H1 (cell line): ENCODE results near the gene ANKRD27. TPM values are rescaled to one million over a fixed set of nuclear protein-coding genes. Genes with fewer than 3 reads are reported as not detected.

ENCODE experiments used
- BRCA1 ChIP-seq: IDR thresholded peaks from 2 replicates; pipeline ENCODE4 v1.6.1; 2012; ENCODE audit warnings: low read depth, low read length, improper control_type of control experiment
- FOSL1 ChIP-seq: IDR thresholded peaks from 2 replicates; pipeline ENCODE4 v1.6.1; 2011; ENCODE audit warnings: mild to moderate bottlenecking, low read depth, low read length, moderate library complexity; ENCODE audit not compliant: insufficient read depth
- GABPA ChIP-seq: IDR thresholded peaks from 2 replicates; pipeline ENCODE4 v1.6.1; 2011; ENCODE audit warnings: mild to moderate bottlenecking, low read length, moderate library complexity, borderline replicate concordance; ENCODE audit not compliant: insufficient read depth
- GTF2F1 ChIP-seq: IDR thresholded peaks from 2 replicates; pipeline ENCODE4 v1.6.1; 2012; ENCODE audit warnings: low read depth, low read length, improper control_type of control experiment, borderline replicate concordance
- JUN ChIP-seq: IDR thresholded peaks from 2 replicates; pipeline ENCODE4 v1.6.1; 2011; ENCODE audit warnings: low read depth, mild to moderate bottlenecking, improper control_type of control experiment, low read length
- JUND ChIP-seq: IDR thresholded peaks from 2 replicates; pipeline ENCODE4 v1.6.1; 2011; ENCODE audit warnings: mild to moderate bottlenecking, improper control_type of control experiment, low read length
- POLR2A ChIP-seq, 2 experiments: IDR thresholded peaks; 1 replicate in 1 of 2; 2 replicates in 1 of 2; pipeline ENCODE4 v1.6.1; 2011; ENCODE audit warnings: low read depth in 2 of 2, low read length in 2 of 2, mild to moderate bottlenecking in 2 of 2; ENCODE audit errors: control extremely low read depth in 1 of 2
- POLR2AphosphoS5 ChIP-seq: IDR thresholded peaks from 2 replicates; pipeline ENCODE4 v1.6.1; 2011; ENCODE audit warnings: low read depth, low read length
- RBBP5 ChIP-seq: IDR thresholded peaks from 2 replicates; pipeline ENCODE4 v1.7.1; 2012; ENCODE audit warnings: low read depth, mild to moderate bottlenecking, inconsistent platforms, low read length, moderate library complexity, borderline replicate concordance
- SIX5 ChIP-seq: IDR thresholded peaks from 2 replicates; pipeline ENCODE4 v1.6.1; 2011; ENCODE audit warnings: mild to moderate bottlenecking, low read depth, low read length
- SP2 ChIP-seq: IDR thresholded peaks from 2 replicates; pipeline ENCODE4 v1.6.1; 2012; ENCODE audit warnings: mild to moderate bottlenecking, low read length, inconsistent platforms
- SP4 ChIP-seq: IDR thresholded peaks from 2 replicates; pipeline ENCODE4 v1.6.1; 2012; ENCODE audit warnings: low read length, inconsistent platforms
- polyA plus RNA-seq, 7 experiments: library from polyadenylated mRNA; depleted of rRNA in 3 of 7; stranded (reverse) in 5 of 7; unstranded in 2 of 7; fragments of >200 nt in 5 of 7; fragments of 200-250 nt in 2 of 7; gene quantifications; 1 replicate in 5 of 7; 2 replicates in 1 of 7; 4 replicates in 1 of 7; pipeline versions ENCODE4 v1.2.1 to v1.2.3, GENCODE V29; 2011 to 2013; ENCODE audit warnings: missing spikeins in 2 of 7, mixed read lengths in 2 of 7
- total RNA-seq: library from RNA; stranded (reverse); fragmentation: NEBNext Ultra II Directional; extraction: Animal tissue kit (Norgen Biotek cat#: 25700); gene quantifications from 2 replicates; pipeline ENCODE4 v1.2.1, GENCODE V29; 2021
- TF ChIP-seq, protein P1 (sequence below): fragments of 300-600 bp; sonication (generic); IDR thresholded peaks from 2 replicates; pipeline ENCODE4 v1.7.1; 2012; ENCODE audit warnings: low read length, moderate library complexity, mild to moderate bottlenecking, inconsistent platforms; ENCODE audit not compliant: insufficient replicate concordance
- TF ChIP-seq, protein P2 (sequence below): IDR thresholded peaks from 2 replicates; pipeline ENCODE4 v1.6.1; 2012; ENCODE audit warnings: inconsistent platforms

ANKRD27 gene
- total and polyA plus RNA-seq, 2 of the 8 experiments (the other 6 are each of a cell fraction or from before 2014, with no cell fraction given): 27.9 to 55.7 TPM

GRCh38 chr19:32718286-32718685 lies 43.3 kb upstream of the ANKRD27 start (continued):
- TF ChIP-seq, protein P1, sequence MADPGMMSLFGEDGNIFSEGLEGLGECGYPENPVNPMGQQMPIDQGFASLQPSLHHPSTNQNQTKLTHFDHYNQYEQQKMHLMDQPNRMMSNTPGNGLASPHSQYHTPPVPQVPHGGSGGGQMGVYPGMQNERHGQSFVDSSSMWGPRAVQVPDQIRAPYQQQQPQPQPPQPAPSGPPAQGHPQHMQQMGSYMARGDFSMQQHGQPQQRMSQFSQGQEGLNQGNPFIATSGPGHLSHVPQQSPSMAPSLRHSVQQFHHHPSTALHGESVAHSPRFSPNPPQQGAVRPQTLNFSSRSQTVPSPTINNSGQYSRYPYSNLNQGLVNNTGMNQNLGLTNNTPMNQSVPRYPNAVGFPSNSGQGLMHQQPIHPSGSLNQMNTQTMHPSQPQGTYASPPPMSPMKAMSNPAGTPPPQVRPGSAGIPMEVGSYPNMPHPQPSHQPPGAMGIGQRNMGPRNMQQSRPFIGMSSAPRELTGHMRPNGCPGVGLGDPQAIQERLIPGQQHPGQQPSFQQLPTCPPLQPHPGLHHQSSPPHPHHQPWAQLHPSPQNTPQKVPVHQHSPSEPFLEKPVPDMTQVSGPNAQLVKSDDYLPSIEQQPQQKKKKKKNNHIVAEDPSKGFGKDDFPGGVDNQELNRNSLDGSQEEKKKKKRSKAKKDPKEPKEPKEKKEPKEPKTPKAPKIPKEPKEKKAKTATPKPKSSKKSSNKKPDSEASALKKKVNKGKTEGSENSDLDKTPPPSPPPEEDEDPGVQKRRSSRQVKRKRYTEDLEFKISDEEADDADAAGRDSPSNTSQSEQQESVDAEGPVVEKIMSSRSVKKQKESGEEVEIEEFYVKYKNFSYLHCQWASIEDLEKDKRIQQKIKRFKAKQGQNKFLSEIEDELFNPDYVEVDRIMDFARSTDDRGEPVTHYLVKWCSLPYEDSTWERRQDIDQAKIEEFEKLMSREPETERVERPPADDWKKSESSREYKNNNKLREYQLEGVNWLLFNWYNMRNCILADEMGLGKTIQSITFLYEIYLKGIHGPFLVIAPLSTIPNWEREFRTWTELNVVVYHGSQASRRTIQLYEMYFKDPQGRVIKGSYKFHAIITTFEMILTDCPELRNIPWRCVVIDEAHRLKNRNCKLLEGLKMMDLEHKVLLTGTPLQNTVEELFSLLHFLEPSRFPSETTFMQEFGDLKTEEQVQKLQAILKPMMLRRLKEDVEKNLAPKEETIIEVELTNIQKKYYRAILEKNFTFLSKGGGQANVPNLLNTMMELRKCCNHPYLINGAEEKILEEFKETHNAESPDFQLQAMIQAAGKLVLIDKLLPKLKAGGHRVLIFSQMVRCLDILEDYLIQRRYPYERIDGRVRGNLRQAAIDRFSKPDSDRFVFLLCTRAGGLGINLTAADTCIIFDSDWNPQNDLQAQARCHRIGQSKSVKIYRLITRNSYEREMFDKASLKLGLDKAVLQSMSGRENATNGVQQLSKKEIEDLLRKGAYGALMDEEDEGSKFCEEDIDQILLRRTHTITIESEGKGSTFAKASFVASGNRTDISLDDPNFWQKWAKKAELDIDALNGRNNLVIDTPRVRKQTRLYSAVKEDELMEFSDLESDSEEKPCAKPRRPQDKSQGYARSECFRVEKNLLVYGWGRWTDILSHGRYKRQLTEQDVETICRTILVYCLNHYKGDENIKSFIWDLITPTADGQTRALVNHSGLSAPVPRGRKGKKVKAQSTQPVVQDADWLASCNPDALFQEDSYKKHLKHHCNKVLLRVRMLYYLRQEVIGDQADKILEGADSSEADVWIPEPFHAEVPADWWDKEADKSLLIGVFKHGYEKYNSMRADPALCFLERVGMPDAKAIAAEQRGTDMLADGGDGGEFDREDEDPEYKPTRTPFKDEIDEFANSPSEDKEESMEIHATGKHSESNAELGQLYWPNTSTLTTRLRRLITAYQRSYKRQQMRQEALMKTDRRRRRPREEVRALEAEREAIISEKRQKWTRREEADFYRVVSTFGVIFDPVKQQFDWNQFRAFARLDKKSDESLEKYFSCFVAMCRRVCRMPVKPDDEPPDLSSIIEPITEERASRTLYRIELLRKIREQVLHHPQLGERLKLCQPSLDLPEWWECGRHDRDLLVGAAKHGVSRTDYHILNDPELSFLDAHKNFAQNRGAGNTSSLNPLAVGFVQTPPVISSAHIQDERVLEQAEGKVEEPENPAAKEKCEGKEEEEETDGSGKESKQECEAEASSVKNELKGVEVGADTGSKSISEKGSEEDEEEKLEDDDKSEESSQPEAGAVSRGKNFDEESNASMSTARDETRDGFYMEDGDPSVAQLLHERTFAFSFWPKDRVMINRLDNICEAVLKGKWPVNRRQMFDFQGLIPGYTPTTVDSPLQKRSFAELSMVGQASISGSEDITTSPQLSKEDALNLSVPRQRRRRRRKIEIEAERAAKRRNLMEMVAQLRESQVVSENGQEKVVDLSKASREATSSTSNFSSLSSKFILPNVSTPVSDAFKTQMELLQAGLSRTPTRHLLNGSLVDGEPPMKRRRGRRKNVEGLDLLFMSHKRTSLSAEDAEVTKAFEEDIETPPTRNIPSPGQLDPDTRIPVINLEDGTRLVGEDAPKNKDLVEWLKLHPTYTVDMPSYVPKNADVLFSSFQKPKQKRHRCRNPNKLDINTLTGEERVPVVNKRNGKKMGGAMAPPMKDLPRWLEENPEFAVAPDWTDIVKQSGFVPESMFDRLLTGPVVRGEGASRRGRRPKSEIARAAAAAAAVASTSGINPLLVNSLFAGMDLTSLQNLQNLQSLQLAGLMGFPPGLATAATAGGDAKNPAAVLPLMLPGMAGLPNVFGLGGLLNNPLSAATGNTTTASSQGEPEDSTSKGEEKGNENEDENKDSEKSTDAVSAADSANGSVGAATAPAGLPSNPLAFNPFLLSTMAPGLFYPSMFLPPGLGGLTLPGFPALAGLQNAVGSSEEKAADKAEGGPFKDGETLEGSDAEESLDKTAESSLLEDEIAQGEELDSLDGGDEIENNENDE: no peak
- no peak for TF ChIP-seq SP4
- no peak for TF ChIP-seq GABPA
- TF ChIP-seq RBBP5: no peak
- TF ChIP-seq SP2: no peak
- no peak for TF ChIP-seq JUND
- no peak for TF ChIP-seq JUN
- TF ChIP-seq FOSL1: no peak
- no peak for TF ChIP-seq POLR2AphosphoS5
- TF ChIP-seq, protein P2, sequence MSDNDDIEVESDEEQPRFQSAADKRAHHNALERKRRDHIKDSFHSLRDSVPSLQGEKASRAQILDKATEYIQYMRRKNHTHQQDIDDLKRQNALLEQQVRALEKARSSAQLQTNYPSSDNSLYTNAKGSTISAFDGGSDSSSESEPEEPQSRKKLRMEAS: no peak
- TF ChIP-seq GTF2F1: no peak
- no peak for TF ChIP-seq POLR2A (IDR thresholded peaks at IDR 0.05; ENCODE audit: control extremely low read depth in 1 of 2, low read depth in 2 of 2, low read length in 2 of 2)
- no peak for TF ChIP-seq SIX5
- TF ChIP-seq BRCA1: no peak
